ENCODE measurements around the gene INSIG2. TPM values are rescaled to one million over a fixed set of nuclear protein-coding genes. Genes with fewer than 3 reads are reported as not detected.

Gene INSIG2
- total RNA-seq, 1 donor from 2014 or later, result 30.1 TPM

DNA sequence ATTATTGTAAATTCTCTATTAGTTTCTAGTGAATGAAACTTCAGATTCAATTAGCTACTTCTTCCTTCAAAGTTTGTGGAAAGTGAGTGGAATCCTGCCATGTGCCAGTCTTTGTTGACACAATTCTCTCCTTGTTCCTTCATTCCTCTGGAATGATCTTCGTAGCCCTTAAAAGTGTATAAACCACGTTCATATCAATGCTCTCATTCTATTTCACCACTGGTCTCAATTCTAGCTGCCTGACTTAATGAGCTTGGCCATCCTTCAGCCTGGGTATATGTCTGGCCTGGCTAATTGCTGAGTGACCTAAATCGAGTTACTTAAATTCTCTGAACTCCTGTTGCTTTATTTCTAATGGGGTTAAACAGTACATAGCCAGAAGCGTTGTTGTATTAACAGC lies 43.5 kb downstream of the INSIG2 start:
- no peak for DNase-seq

DNA sequence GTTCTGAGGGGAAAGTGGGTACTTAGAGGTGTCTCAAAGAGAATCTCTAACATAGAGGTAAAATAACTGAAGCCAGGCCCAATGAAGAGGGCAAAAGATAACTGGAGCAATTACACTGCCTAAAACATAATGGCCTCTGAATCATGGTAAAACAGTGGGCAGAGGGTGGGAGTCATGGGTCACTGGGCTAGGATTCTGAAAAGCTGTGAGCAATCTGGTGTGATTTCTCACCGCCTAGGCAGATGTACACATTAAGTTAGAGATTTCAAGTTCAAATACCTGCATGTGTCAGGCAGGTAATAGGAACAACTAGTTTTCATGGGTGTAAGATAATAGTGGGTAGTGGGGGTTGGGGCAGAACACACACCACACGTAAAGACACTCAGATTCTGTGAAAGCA lies 45.6 kb downstream of the INSIG2 start:
- DNase-seq, result no peak

- DNase-seq, result no peak
These were observed 46.4 kb downstream of the INSIG2 start for GRCh38 chr2:118134650-118135049.

DNA sequence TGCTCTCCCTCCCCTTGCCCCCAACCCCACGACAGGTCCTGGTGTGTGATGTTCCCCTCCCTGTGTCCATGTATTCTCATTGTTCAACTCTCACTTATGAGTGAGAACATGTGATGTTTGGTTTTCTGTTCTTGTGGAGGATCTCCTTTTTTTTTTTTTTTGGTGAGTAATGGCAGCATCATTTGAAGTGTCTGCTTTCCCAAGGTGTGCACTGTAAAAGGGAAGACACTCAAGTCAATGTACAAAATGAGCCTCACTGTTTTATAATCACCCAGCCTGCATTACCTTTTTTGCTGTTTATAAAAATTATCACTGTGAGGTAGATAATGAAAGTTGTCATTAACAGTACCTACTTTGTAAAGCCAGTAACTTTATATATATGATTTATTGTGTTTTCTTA lies 56.9 kb downstream of the INSIG2 start:
- no peak for DNase-seq

DNA sequence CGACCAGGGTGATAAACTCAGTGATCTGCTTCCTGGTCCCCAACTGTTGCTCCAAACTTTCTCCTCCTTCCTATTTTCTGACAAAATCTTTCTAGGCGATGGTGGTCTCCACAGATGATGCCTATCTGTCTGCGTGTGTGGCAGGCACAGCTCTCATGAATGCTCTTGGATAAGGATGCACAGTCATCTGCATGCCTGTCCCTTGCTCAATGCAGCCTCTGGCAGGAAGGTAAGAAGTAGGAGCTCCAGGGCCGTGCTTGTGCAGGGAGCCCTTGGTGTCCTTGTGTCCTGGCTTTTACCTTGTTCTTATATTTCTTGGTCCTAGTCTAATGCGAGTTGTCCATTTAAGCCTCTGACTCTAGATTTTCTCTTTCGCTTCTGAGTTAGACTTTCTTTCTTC lies 57.5 kb downstream of the INSIG2 start:
- DNase-seq, result no peak

- DNase-seq, result no peak
These were observed 58.3 kb downstream of the INSIG2 start for GRCh38 chr2:118146315-118147283.

- DNase-seq, result no peak
These were observed 59.9 kb downstream of the INSIG2 start for GRCh38 chr2:118148133-118148532.

DNA sequence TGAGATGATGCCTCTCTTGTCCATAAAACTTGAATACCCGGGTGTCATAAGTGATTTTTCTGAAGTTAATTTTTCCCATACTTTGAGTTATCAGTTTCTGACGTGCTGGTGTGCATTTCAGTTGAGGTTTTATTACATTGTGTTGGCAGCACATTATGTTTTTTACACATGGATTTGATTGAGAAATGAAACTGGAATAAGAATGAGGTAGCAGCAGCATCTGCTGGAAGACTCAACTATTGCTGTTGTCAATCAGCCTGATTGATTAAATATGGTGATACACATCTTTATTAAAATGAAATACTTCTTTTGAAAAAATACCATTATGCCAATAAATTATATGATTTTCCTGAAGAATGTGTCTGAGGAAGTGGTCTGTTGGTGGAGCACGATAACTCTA lies 60.5 kb downstream of the INSIG2 start:
- DNase-seq, result no peak

DNA sequence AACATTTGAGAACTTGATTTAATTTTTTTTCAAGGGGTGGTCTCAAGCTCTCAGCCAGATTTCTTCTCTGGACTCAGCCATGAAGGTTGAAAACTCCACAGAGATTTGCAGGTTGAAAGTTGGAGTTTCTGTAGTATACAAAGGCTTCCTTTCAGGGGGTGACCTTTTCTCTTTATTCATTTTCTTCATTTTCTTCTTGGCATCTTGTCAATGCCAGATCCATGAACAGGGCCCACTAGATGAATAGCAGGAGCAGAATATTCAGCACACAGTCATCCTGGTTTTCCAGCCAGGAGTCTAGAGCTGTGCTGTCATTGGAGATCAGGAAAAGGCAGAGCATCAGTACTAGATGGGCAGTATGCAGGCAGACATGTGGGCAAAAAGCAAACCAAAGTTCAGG lies 62.0 kb downstream of the INSIG2 start:
- DNase-seq, result no peak

GRCh38 chr2:118151831-118152230 lies 63.6 kb downstream of the INSIG2 start:
- DNase-seq, result no peak

DNA sequence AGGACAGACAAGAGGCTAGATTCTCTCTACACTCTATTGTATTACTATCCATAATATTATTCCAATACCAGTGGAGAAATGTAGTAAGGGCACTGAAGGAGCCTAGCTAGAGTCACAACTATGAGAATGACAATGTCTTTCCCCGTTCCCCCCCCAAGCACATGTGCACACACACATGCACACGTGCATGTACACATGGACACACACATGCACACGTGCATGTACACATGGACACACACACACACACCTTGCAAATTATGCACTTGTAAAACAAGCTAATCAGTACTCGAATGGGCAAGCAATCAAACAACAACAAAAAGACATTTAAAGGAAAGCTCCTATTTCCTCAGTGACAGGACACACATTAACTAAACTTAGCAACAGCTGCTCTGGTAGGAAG lies 65.2 kb downstream of the INSIG2 start:
- DNase-seq, result no peak

- DNase-seq, result no peak
These were observed 65.9 kb downstream of the INSIG2 start for GRCh38 chr2:118154176-118154575.

Other genes starting within 250 kb of the INSIG2 start
- gene CCDC93, start 74.4 kb upstream of the INSIG2 start, total RNA-seq, result 46.6 TPM

Measured in occipital lobe (tissue), 2 donors.